HT1080 (cell line): ENCODE measurements around the gene PLAAT3. TPM values are rescaled to one million over a fixed set of nuclear protein-coding genes. Genes with fewer than 3 reads are reported as not detected.
"Not testable (repeated sequence)": the region's sequence is repeated elsewhere in the genome, so short reads cannot be mapped to it uniquely, and the experiment has no call there.

Experiments used
- DNase-seq: peaks from one replicate; pipeline ENCODE4 v3.0.0-alpha.2; 2015; ENCODE audit warnings: low read depth
- total RNA-seq: library from RNA; depleted of rRNA; stranded (reverse); fragments of >200 nt; shearing (Covaris generic); gene quantifications from 2 replicates; pipeline ENCODE4 v1.2.3, GENCODE V29; 2014

PLAAT3 gene
- total RNA-seq, 1 experiment from 2014 or later = 28.6 TPM

- peak; percentile 48 for DNase-seq
These were observed 4.7 kb downstream of the PLAAT3 start for GRCh38 chr11:63609536-63609935.

- peak; percentile 77 for DNase-seq
These were observed 5.6 kb downstream of the PLAAT3 start for GRCh38 chr11:63608353-63609345.

- no peak for DNase-seq
These were observed 11.1 kb downstream of the PLAAT3 start for GRCh38 chr11:63603180-63603518.

- not testable (repeated sequence) for DNase-seq
These were observed 11.7 kb downstream of the PLAAT3 start for GRCh38 chr11:63602290-63603179.

GRCh38 chr11:63599211-63600122 is 14.8 kb downstream of the PLAAT3 start:
- DNase-seq = peak; percentile 83

GRCh38 chr11:63598556-63598955 is 15.7 kb downstream of the PLAAT3 start:
- no peak for DNase-seq

GRCh38 chr11:63595296-63595695 is 18.9 kb downstream of the PLAAT3 start:
- DNase-seq = no peak

- DNase-seq = peak; percentile 29
These were observed 21.2 kb downstream of the PLAAT3 start for GRCh38 chr11:63592975-63593395.

GRCh38 chr11:63590024-63590788 is 24.0 kb downstream of the PLAAT3 start:
- no peak for DNase-seq

GRCh38 chr11:63589000-63589399 is 25.2 kb downstream of the PLAAT3 start:
- DNase-seq = no peak

- no peak for DNase-seq
These were observed 27.6 kb downstream of the PLAAT3 start for GRCh38 chr11:63586451-63587166.

GRCh38 chr11:63583357-63583677 is 30.9 kb downstream of the PLAAT3 start:
- DNase-seq = peak; percentile 11

GRCh38 chr11:63581224-63581623 is 33.0 kb downstream of the PLAAT3 start:
- not testable (repeated sequence) for DNase-seq

- not testable (repeated sequence) for DNase-seq
These were observed 35.4 kb downstream of the PLAAT3 start for GRCh38 chr11:63578882-63579281.

- DNase-seq = no peak
These were observed 39.2 kb downstream of the PLAAT3 start for GRCh38 chr11:63574856-63575602.

- peak; percentile 63 for DNase-seq
These were observed 40.1 kb downstream of the PLAAT3 start for GRCh38 chr11:63573881-63574855.

GRCh38 chr11:63572026-63572688 is 42.1 kb downstream of the PLAAT3 start:
- DNase-seq = no peak
